Uterus (tissue), 2 donors: ENCODE data around the gene MFSD12.

ENCODE experiments used
- POLR2A ChIP-seq, 2 donors: fragments of 450-650 bp; IDR thresholded peaks; one replicate each; pipeline ENCODE4 v1.6.1; 2016; ENCODE audit warnings: antibody characterized with exemption in 2 of 2, mild to moderate bottlenecking in 1 of 2, moderate library complexity in 1 of 2
- TF ChIP-seq, protein P1 (sequence below), 4 experiments: fragments of 200-600 bp in 2 of 4; fragments of 450-650 bp in 2 of 4; sonication (generic) in 2 of 4; IDR thresholded peaks; one replicate each; pipeline ENCODE4 v1.5.1; 2016 to 2019; ENCODE audit warnings: antibody characterized with exemption in 4 of 4, mild to moderate bottlenecking in 2 of 4, moderate library complexity in 1 of 4

DNA sequence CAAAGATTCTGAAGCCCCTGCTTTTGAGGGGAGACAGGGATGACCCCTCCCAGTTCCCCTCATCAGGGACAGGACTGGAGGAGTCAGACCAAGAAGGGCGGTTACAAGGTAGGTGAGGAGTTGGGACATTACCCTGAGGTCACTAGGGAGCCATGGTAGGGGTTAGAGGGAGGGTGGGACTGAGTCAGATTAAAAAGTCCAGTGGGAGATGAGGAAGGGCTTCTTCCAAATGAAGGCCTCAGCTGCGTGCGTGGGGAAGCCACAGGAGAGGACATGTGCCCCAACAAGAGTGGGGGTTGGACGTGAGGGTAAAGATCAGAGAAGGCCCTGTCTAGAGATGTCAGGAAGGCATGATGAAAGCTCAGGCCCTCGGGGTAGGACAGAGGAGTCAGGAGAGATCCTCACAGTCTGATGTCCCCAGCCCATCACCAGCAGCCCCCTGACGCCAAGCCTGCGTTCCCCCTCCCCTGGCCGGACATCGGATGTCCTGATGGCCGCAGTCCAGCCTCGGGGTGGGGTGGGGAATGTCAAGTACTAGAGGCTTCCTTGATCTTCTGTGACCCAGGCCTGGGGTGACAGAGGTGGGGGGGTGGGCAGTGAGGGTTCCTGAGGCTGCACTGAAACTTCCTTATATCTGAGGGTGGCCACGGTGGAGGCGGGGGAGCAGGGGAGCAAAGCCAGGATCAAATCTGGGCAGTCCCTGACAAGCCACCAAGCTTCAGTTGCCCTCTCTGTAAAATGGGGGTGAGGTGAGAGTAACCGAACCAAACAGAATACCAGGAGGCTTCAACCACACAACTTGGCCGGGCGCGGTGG is 6.5 kb upstream of the MFSD12 start:
- TF ChIP-seq POLR2A (IDR thresholded peaks at IDR 0.05), result no peak
- TF ChIP-seq, protein P1, sequence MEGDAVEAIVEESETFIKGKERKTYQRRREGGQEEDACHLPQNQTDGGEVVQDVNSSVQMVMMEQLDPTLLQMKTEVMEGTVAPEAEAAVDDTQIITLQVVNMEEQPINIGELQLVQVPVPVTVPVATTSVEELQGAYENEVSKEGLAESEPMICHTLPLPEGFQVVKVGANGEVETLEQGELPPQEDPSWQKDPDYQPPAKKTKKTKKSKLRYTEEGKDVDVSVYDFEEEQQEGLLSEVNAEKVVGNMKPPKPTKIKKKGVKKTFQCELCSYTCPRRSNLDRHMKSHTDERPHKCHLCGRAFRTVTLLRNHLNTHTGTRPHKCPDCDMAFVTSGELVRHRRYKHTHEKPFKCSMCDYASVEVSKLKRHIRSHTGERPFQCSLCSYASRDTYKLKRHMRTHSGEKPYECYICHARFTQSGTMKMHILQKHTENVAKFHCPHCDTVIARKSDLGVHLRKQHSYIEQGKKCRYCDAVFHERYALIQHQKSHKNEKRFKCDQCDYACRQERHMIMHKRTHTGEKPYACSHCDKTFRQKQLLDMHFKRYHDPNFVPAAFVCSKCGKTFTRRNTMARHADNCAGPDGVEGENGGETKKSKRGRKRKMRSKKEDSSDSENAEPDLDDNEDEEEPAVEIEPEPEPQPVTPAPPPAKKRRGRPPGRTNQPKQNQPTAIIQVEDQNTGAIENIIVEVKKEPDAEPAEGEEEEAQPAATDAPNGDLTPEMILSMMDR (IDR thresholded peaks at IDR 0.05), result no peak
